NB4 (cell line): ENCODE measurements around the gene AFF1.

ENCODE experiments used
- MYC ChIP-seq: IDR thresholded peaks from 2 replicates; pipeline ENCODE4 v1.6.1; 2011; ENCODE audit warnings: low read depth, low read length
- POLR2A ChIP-seq: IDR thresholded peaks from 2 replicates; pipeline ENCODE4 v1.6.1; 2011; ENCODE audit warnings: mild to moderate bottlenecking; ENCODE audit not compliant: insufficient read length; ENCODE audit errors: extremely low read depth
- TF ChIP-seq, protein P1 (sequence below): IDR thresholded peaks from one replicate; pipeline ENCODE4 v1.5.1; 2012; ENCODE audit warnings: low read depth, low read length
- TF ChIP-seq, protein P2 (sequence below): IDR thresholded peaks from 2 replicates; pipeline ENCODE4 v1.6.1; 2011; ENCODE audit warnings: low read depth, low read length

DNA sequence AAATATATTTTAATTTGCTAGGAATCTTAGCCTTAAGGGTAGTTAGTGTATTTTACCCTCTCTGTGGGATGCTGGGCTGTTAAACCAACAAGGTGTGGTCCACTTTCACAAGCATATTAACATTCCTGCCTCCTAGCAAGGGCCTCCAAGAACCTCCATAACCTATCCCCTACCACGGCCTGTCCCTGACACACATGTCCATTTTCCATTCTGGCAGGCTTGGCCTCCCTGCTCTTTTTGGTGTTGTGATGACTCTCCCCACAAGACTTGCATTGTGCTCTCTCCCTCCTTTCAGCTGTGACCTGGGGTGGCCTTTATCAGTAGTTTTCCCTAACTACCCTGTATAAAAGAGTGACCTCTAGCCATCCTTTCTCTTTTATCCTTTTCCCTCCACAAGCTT is 165.4 kb downstream of the AFF1 start:
- TF ChIP-seq POLR2A (no peak), MYC (no peak)
- TF ChIP-seq, protein P1, sequence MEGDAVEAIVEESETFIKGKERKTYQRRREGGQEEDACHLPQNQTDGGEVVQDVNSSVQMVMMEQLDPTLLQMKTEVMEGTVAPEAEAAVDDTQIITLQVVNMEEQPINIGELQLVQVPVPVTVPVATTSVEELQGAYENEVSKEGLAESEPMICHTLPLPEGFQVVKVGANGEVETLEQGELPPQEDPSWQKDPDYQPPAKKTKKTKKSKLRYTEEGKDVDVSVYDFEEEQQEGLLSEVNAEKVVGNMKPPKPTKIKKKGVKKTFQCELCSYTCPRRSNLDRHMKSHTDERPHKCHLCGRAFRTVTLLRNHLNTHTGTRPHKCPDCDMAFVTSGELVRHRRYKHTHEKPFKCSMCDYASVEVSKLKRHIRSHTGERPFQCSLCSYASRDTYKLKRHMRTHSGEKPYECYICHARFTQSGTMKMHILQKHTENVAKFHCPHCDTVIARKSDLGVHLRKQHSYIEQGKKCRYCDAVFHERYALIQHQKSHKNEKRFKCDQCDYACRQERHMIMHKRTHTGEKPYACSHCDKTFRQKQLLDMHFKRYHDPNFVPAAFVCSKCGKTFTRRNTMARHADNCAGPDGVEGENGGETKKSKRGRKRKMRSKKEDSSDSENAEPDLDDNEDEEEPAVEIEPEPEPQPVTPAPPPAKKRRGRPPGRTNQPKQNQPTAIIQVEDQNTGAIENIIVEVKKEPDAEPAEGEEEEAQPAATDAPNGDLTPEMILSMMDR, result no peak
- TF ChIP-seq, protein P2, sequence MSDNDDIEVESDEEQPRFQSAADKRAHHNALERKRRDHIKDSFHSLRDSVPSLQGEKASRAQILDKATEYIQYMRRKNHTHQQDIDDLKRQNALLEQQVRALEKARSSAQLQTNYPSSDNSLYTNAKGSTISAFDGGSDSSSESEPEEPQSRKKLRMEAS, result no peak
